GM18508 (cell line): Measurements from ENCODE around the gene NRG2.

ENCODE experiments used
- ATAC-seq: cut with Tn5 transposase; IDR thresholded peaks from one replicate; pipeline ENCODE4 v1.9.1; 2021; ENCODE audit warnings: moderate number of reproducible peaks; ENCODE audit not compliant: insufficient read depth, unreplicated experiment

Gene NRG2

GRCh38 chr5:139886213-139886612 lies 156.9 kb downstream of the NRG2 start:
- no peak for ATAC-seq

- ATAC-seq: no peak
These were observed 157.3 kb downstream of the NRG2 start for GRCh38 chr5:139885857-139886208.

- ATAC-seq: no peak
These were observed 157.8 kb downstream of the NRG2 start for GRCh38 chr5:139885172-139885856.

- no peak for ATAC-seq
These were observed 158.4 kb downstream of the NRG2 start for GRCh38 chr5:139884734-139885133.

- no peak for ATAC-seq
These were observed 159.0 kb downstream of the NRG2 start for GRCh38 chr5:139884144-139884543.

GRCh38 chr5:139882961-139883539 lies 160.0 kb downstream of the NRG2 start:
- ATAC-seq: no peak

GRCh38 chr5:139882316-139882715 lies 160.8 kb downstream of the NRG2 start:
- ATAC-seq: no peak

- no peak for ATAC-seq
These were observed 161.9 kb downstream of the NRG2 start for GRCh38 chr5:139881143-139881733.

- no peak for ATAC-seq
These were observed 162.5 kb downstream of the NRG2 start for GRCh38 chr5:139880416-139881142.

GRCh38 chr5:139878093-139878492 lies 165.0 kb downstream of the NRG2 start:
- no peak for ATAC-seq

- ATAC-seq: no peak
These were observed 165.9 kb downstream of the NRG2 start for GRCh38 chr5:139877129-139877597.

GRCh38 chr5:139875957-139876356 lies 167.1 kb downstream of the NRG2 start:
- no peak for ATAC-seq

GRCh38 chr5:139872851-139873794 lies 170.0 kb downstream of the NRG2 start:
- ATAC-seq: no peak

- no peak for ATAC-seq
These were observed 170.9 kb downstream of the NRG2 start for GRCh38 chr5:139872052-139872766.

- ATAC-seq: no peak
These were observed 171.5 kb downstream of the NRG2 start for GRCh38 chr5:139871614-139872013.

- ATAC-seq: no peak
These were observed 172.4 kb downstream of the NRG2 start for GRCh38 chr5:139870677-139871076.

- ATAC-seq: no peak
These were observed 173.9 kb downstream of the NRG2 start for GRCh38 chr5:139869042-139869790.

- ATAC-seq: no peak
These were observed 175.5 kb downstream of the NRG2 start for GRCh38 chr5:139867581-139867980.

GRCh38 chr5:139867109-139867508 lies 176.0 kb downstream of the NRG2 start:
- no peak for ATAC-seq
